GM10266 (cell line): ENCODE data around the gene CDC6.

ENCODE experiments used
- DNase-seq: peaks from one replicate; pipeline ENCODE4 v3.0.0; 2012; ENCODE audit errors: extremely low spot score
- TF ChIP-seq, protein P1 (sequence below): IDR thresholded peaks from 2 replicates; pipeline ENCODE4 v1.5.1; 2012; ENCODE audit warnings: mild to moderate bottlenecking, low read depth; ENCODE audit not compliant: control insufficient read depth, insufficient read depth; ENCODE audit errors: missing control alignments

CDC6 gene

DNA sequence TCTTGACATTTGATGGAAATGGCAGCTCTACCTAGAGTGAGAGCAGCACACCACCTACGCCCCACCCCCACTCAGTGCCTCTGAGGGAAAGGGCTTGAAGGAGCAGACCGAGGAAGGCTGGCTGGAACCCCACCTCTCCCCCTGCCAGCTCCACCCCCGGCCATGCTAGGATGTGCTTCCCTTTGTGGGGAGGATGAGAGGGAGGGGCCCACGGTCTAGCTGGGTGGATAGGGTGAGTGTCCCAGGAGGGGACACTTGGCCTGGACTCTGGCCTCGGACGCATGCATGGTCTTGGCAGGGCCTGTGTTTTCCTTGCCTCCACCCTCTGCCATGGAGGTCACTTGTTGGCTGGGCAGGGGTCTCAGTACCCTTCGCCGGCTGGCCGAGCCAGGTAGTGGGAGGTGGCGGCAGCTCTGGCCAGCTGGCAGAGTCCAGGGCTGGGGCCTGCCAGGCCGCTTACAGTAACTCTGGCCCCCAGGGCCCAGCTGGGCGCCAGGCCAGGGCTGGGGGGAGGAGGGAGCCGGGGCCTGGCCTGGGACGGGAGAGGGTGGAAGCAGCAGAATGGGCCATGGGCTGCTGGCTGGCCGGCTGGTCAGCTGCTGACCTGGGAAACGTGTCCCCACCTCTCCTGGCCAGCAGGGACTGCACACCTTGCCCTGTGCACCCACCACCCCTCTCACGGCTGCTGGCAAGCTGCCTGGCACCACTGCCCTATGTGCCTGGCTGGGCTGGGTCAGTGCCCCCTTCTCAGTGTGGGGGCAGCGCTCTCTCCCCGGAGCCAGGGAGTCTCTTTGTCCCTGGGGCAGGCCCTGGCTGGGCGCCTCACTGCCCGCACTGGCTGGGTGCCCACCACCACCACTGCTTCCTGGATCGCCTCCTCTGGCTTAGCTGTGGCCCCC lies 44.3 kb downstream of the CDC6 start:
- TF ChIP-seq, protein P1, sequence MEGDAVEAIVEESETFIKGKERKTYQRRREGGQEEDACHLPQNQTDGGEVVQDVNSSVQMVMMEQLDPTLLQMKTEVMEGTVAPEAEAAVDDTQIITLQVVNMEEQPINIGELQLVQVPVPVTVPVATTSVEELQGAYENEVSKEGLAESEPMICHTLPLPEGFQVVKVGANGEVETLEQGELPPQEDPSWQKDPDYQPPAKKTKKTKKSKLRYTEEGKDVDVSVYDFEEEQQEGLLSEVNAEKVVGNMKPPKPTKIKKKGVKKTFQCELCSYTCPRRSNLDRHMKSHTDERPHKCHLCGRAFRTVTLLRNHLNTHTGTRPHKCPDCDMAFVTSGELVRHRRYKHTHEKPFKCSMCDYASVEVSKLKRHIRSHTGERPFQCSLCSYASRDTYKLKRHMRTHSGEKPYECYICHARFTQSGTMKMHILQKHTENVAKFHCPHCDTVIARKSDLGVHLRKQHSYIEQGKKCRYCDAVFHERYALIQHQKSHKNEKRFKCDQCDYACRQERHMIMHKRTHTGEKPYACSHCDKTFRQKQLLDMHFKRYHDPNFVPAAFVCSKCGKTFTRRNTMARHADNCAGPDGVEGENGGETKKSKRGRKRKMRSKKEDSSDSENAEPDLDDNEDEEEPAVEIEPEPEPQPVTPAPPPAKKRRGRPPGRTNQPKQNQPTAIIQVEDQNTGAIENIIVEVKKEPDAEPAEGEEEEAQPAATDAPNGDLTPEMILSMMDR, result no peak
- no peak for DNase-seq

DNA sequence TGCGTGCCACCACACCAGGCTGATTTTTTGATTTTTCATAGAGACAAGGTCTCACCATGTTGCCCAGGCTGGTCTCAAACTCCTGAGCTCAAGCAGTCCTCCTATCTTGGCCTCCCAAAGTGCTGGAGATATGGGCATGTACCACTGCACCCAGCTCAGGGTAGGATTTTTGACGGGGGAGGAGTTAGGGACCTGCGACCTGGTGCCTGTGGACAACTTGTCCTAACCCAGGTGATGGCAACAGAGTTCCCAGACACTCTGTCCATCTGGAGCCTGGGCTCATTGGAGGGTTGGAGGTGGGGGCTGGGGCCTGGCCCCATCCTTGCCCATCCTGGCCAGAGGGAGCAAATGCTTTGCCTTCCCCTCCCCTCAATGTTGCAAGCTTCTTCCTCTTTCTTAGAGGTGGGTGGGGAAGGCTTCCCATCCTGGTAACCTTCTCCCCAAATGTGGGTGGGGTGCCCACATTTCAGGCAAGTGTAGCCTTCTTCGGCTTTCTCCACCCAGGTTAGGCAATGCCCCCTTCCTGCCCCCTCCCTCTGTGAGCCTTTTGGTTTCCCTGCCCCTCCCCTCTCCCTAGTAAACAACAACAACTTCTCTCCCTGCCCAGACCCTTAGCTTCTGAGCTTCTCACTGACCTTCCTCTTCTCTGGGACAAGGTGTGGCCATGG lies 46.2 kb downstream of the CDC6 start:
- DNase-seq, result no peak

DNA sequence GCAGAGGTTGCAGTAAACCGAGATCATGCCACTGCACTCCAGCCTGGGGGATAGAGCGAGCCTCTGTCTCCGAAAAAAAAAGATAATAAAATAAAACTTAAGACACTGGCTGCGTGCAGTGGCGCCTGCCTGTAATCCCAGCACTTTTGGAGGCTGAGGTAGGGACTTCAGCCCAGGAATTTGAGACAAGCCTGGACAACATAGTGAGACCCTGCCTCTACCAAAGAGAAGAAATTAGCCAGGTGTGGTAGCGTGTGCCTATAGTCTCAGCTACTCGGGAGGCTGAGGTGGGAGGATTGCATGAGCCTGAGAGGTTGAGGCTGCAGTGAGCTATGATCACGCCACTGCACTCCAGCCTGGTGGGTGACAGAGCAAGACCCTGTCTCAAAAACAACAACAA lies 47.9 kb downstream of the CDC6 start:
- TF ChIP-seq, protein P1, result no peak

More for the DNA sequence above, 46.2 kb downstream of the CDC6 start:
- TF ChIP-seq, protein P1, result no peak

DNA sequence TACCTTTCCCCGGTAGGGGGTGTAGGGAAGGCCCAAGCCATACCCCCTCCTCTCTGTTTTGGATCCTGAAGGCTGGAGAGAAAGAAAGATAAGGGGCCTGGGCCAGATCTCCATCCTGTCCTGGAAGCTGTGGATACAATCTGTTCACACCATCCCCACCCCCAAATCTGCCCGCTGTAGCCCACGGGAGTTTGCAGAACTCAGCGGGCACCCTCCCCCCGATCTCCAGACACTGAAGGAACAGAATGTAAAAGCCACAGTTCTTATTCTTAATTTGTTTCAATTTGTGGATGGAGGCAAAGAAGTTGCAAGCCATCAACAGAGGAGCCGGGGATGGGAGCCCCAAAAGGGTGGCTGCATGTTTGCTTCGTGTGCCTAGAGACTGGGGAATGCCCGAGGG lies 49.7 kb downstream of the CDC6 start:
- no peak for DNase-seq
- TF ChIP-seq, protein P1, result no peak

More for the DNA sequence above, 47.9 kb downstream of the CDC6 start:
- DNase-seq, result no peak

DNA sequence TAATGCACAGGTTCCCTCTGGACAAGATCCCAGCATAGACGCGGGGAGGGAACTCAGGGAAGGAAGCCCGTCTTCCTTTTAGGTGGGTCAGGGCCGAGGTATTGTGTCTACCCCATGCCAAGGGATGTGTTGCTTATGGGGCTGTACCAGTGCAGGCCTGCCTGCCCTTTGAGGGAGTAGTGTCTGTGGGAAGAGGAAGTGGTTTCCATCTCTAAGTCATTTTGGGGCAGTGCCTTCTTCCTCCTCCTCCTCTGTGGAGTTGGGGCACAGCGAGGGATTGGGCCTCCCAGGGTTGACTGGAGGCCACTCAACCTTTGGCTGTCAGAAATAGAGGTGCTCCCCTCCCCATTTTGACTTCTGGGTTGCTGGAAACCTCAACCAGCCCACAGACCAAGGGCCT lies 50.4 kb downstream of the CDC6 start:
- TF ChIP-seq, protein P1, result no peak
- DNase-seq, result no peak

DNA sequence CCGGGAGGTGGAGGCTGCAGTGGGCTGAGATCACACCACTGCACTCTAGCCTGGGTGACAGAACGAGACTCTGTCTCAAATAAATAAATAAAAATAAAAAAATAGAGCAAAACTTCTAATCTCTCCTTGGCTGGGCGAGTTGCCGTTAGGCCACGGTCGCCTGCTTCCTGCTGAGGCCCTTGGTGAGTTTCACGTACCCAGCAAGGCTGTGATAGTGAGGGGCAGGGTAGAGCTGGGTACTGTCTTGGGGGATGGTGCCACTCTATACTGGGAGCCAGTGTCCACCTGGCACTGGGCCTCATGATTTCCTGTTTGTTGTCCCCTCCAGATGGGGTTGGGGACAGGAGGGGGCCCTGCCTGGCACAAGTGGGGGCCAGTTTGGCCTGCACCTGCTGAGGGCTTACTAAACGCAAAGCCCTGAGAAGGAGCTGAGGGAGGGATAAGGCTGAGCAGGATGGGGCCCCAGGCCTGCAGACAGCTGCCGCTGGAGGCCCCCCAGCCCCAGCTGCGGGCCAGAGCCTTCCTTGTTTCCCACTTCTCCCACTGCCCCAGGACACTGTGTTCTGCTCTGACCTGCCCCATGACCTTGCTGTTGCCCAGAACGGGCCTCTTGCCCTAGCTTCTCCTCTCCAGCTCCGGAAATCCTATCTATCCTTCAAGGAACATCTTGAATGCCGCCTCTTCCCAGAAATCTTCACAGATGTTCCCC lies 51.4 kb downstream of the CDC6 start:
- DNase-seq, result no peak
- TF ChIP-seq, protein P1, result no peak
